DOHH2 (cell line): Measurements from ENCODE around the gene PCGF2.

Source experiments
- H3F3A ChIP-seq: fragments of 200-600 bp; sonication (generic), shearing (Covaris generic); 2 replicates; pipeline ENCODE4 v1.6.0; 2016; ENCODE audit warnings: antibody characterized with exemption, mild to moderate bottlenecking; ENCODE audit not compliant: control insufficient read depth, insufficient read depth
- H3K27ac ChIP-seq: fragments of 200-600 bp; sonication (generic); 2 replicates; pipeline ENCODE4 v1.5.1; 2014; ENCODE audit warnings: low read depth, mild to moderate bottlenecking, low read length, moderate library complexity
- H3K27me3 ChIP-seq: fragments of 200-600 bp; sonication (generic); 2 replicates; pipeline ENCODE4 v1.6.1; 2014; ENCODE audit warnings: mild to moderate bottlenecking, low read length, mixed read lengths; ENCODE audit not compliant: control insufficient read depth
- H3K36me3 ChIP-seq: fragments of 200-600 bp; sonication (generic); 2 replicates; pipeline ENCODE4 v1.6.1; 2014; ENCODE audit warnings: mild to moderate bottlenecking, low read length, moderate library complexity, mixed read lengths; ENCODE audit not compliant: control insufficient read depth
- H3K4me1 ChIP-seq: fragments of 200-600 bp; sonication (generic); 2 replicates; pipeline ENCODE4 v1.6.1; 2014; ENCODE audit warnings: mild to moderate bottlenecking, low read length, mixed read lengths; ENCODE audit not compliant: control insufficient read depth
- H3K4me2 ChIP-seq: fragments of 200-600 bp; sonication (generic); 2 replicates; pipeline ENCODE4 v1.6.0; 2014; ENCODE audit warnings: mild to moderate bottlenecking, low read length, moderate library complexity
- H3K4me3 ChIP-seq: fragments of 200-600 bp; sonication (generic); 2 replicates; pipeline ENCODE4 v1.5.1; 2014; ENCODE audit warnings: mild to moderate bottlenecking, low read length, mixed read lengths
- H3K79me2 ChIP-seq: fragments of 200-600 bp; sonication (generic); 2 replicates; pipeline ENCODE4 v1.6.1; 2014; ENCODE audit warnings: mild to moderate bottlenecking, low read length, mixed read lengths; ENCODE audit not compliant: control insufficient read depth
- H3K9me2 ChIP-seq: fragments of 200-600 bp; sonication (generic); replicated peaks from 2 replicates; pipeline ENCODE4 v1.6.1; 2014; ENCODE audit warnings: mild to moderate bottlenecking, low read length, mixed read lengths; ENCODE audit not compliant: control insufficient read depth
- H3K9me3 ChIP-seq: fragments of 200-600 bp; sonication (generic); 2 replicates; pipeline ENCODE4 v1.6.1; 2014; ENCODE audit warnings: antibody characterized with exemption, low read length, mixed read lengths; ENCODE audit not compliant: control insufficient read depth, insufficient read depth
- H4K20me1 ChIP-seq: fragments of 200-600 bp; sonication (generic); 2 replicates; pipeline ENCODE4 v1.6.0; 2014; ENCODE audit warnings: low read depth, mild to moderate bottlenecking, antibody characterized with exemption, low read length, moderate library complexity; ENCODE audit not compliant: control insufficient read depth, insufficient read depth
- EZH2phosphoT487 ChIP-seq: fragments of 200-600 bp; sonication (generic); IDR thresholded peaks from 2 replicates; pipeline ENCODE4 v1.6.1; 2017; ENCODE audit warnings: borderline replicate concordance, mild to moderate bottlenecking, antibody characterized with exemption, low read length, moderate library complexity, mixed read lengths
- TF ChIP-seq, protein P1 (sequence below): fragments of 200-600 bp; sonication (generic); IDR thresholded peaks from one replicate; pipeline ENCODE4 v1.5.1; 2014; ENCODE audit warnings: antibody characterized with exemption, mild to moderate bottlenecking, low read depth, low read length; ENCODE audit not compliant: poor library complexity, severe bottlenecking

PCGF2 gene

DNA sequence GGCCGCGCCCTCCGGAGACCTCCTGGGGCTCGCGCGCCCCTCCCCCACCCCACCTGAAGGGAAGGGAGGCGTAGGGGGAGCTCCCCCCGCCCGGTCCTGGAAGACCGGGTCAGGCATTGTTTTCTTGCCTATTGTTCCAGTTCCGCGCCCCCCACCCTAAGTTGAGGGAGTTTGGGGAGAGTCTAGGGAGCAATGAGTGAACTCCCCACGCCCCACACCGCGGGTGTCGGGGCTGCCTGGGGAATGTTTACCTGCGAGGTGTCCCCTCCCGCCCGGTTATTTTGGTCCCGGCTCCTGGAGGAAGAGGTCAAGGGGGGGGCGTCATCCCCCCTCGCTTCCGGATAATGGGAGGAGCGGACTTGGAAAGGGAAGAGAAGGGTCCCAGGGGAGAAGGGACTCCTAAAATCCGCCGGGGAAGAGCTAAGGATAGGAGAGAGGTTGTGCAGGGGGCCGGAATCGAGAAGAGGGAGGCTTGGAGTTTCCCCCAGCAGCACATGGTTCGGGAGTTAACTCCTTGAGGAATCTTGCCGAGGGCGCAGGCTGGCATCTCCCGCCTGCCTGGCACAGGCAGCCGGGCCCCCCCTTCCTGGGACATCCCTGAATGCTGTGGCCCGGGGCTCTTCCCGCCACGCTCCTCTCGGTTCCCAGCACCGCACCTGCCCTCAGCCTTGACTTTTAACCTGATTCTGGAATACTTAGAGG, 42.2 kb downstream of the PCGF2 start:
- H3K4me1 ChIP-seq: peaks cover 39% of the 10 kb centered on the region
- peak overlapping the region; percentile 97 for H3K4me3 ChIP-seq
- no peaks in the 10 kb centered on the region for H3K9me3 ChIP-seq
- peak overlapping the region; percentile 77 for H3K4me2 ChIP-seq
- peaks cover 53% of the 10 kb centered on the region for H3K36me3 ChIP-seq
- peak overlapping the region; percentile 58 for H3K27ac ChIP-seq
- H3K9me2 ChIP-seq: no peaks in the 10 kb centered on the region
- TF ChIP-seq, protein P1, sequence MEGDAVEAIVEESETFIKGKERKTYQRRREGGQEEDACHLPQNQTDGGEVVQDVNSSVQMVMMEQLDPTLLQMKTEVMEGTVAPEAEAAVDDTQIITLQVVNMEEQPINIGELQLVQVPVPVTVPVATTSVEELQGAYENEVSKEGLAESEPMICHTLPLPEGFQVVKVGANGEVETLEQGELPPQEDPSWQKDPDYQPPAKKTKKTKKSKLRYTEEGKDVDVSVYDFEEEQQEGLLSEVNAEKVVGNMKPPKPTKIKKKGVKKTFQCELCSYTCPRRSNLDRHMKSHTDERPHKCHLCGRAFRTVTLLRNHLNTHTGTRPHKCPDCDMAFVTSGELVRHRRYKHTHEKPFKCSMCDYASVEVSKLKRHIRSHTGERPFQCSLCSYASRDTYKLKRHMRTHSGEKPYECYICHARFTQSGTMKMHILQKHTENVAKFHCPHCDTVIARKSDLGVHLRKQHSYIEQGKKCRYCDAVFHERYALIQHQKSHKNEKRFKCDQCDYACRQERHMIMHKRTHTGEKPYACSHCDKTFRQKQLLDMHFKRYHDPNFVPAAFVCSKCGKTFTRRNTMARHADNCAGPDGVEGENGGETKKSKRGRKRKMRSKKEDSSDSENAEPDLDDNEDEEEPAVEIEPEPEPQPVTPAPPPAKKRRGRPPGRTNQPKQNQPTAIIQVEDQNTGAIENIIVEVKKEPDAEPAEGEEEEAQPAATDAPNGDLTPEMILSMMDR: no peak
- no peak for TF ChIP-seq EZH2phosphoT487
- no peaks in the 10 kb centered on the region for H3K27me3 ChIP-seq
- H3F3A ChIP-seq: peaks cover 28% of the 10 kb centered on the region
- H3K79me2 ChIP-seq: peaks cover 44% of the 10 kb centered on the region
- peaks cover 7% of the 10 kb centered on the region for H4K20me1 ChIP-seq

- H3K27ac ChIP-seq: peak overlapping the region; percentile 58
- H3K27me3 ChIP-seq: no peaks in the 10 kb centered on the region
- H3K4me2 ChIP-seq: peak overlapping the region; percentile 77
- peaks cover 7% of the 10 kb centered on the region for H4K20me1 ChIP-seq
- no peaks in the 10 kb centered on the region for H3K9me2 ChIP-seq
- H3K4me1 ChIP-seq: peaks cover 44% of the 10 kb centered on the region
- no peaks in the 10 kb centered on the region for H3K9me3 ChIP-seq
- H3K36me3 ChIP-seq: peaks cover 48% of the 10 kb centered on the region
- peaks cover 32% of the 10 kb centered on the region for H3F3A ChIP-seq
- no peak for TF ChIP-seq EZH2phosphoT487
- TF ChIP-seq, protein P1: no peak
- peaks cover 44% of the 10 kb centered on the region for H3K79me2 ChIP-seq
- H3K4me3 ChIP-seq: peak overlapping the region; percentile 97
These were observed 42.7 kb downstream of the PCGF2 start for GRCh38 chr17:38705523-38705802.

DNA sequence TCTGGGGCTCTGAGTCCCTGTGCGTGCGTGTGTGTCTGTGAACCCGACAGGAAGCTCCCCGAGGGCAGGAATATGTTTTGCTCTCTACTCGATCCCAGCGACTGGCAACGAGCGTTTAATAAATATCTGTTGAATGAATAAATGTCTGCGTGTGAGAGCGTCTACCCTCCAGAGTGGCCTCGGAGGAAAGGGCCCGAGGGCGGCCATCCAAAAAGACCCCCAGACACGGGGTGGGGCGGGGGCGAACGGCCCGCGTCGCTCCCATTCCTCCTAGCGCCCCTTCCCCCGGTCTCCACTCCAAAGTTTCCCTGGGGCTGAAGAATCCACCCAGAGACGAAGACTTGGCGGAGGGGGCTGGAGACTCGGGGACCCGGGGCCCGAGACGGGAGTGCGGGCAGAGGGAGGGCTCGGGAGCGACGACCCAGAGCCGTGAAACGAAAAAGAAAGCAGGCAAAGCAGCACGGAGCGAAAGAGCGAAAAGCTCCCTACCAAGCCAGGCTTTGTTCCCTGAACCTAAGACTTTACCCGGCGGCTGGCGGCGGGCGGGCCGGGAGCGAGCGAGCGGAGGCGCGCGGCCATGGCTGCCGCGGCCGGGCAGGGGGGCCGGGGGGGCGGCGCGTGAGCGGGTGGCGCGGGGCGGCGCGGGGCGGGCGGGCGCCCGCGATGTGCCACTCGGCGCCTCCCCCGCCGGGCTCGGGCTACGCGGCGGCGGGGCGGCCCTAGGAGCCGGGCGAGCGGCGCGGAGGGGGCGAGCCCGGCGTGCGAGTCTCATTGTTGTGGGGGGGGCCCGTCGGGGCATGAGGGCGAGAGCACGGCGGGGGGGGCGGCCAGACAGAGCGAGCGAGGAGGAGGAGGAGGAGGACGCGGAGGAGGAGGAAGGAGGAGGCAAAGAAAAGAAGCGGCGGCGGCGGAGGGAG, 43.3 kb downstream of the PCGF2 start, which contains the start of gene MLLT6:
Gene MLLT6, plus strand, starts transcription at position 668 of the 917 bp plus-strand sequence. CDS start 360 bp downstream, outside the sequence.
- no peak for TF ChIP-seq EZH2phosphoT487
- TF ChIP-seq, protein P1: no peak
- H3K27ac ChIP-seq: peak within 1 kb of the TSS; percentile 91
- peaks cover 44% of the 10 kb centered on the region for H3K79me2 ChIP-seq
- H3K36me3 ChIP-seq: peaks cover 42% of the 10 kb centered on the region
- no peaks in the 10 kb centered on the region for H3K9me3 ChIP-seq
- H3K4me1 ChIP-seq: peaks cover 48% of the 10 kb centered on the region
- peak within 1 kb of the TSS; percentile 97 for H3K4me2 ChIP-seq
- peak within 1 kb of the TSS; percentile 97 for H3K4me3 ChIP-seq
- peaks cover 7% of the 10 kb centered on the region for H4K20me1 ChIP-seq
- H3K9me2 ChIP-seq: no peaks in the 10 kb centered on the region
- peaks cover 36% of the 10 kb centered on the region for H3F3A ChIP-seq
- H3K27me3 ChIP-seq: no peaks in the 10 kb centered on the region
